Lower leg skin (tissue), 4 donors: Measurements from ENCODE around the gene VCP. TPM values are rescaled to one million over a fixed set of nuclear protein-coding genes. Genes with fewer than 3 reads are reported as not detected.
"Not testable (repeated sequence)": the region's sequence is repeated elsewhere in the genome, so short reads cannot be mapped to it uniquely, and the experiment has no call there.

Source experiments
- DNase-seq, 2 donors: peaks; one replicate each; pipeline ENCODE4 v3.0.0-alpha.2; 2019; ENCODE audit warnings: low spot score in 2 of 2
- H3K4me3 ChIP-seq: fragments of 200-600 bp; sonication (generic); 2 replicates; pipeline ENCODE4 v1.5.1; 2017; ENCODE audit warnings: mild to moderate bottlenecking, low read depth; ENCODE audit not compliant: poor library complexity, severe bottlenecking
- CTCF ChIP-seq, 3 donors: fragments of 450-650 bp; IDR thresholded peaks; one replicate each; pipeline ENCODE4 v1.5.1; 2016; ENCODE audit warnings: antibody characterized with exemption in 3 of 3, mild to moderate bottlenecking in 3 of 3, moderate library complexity in 2 of 3
- POLR2A ChIP-seq, 2 donors: fragments of 450-650 bp; IDR thresholded peaks; one replicate each; pipeline ENCODE4 v1.6.1; 2016 to 2017; ENCODE audit warnings: antibody characterized with exemption in 2 of 2, mild to moderate bottlenecking in 1 of 2, moderate library complexity in 1 of 2
- WGBS, 2 donors: methylation state at CpG; one replicate each; pipeline ENCODE4 v1.1.5; 2018; 5-methylcytosine and 5-hydroxymethylcytosine counted together
- intact Hi-C: fragments of 100-400 bp; cut with DNase I; formaldehyde crosslinking; loops from one replicate; pipeline ENCODE4 v1.15.0; 2023; ENCODE audit warnings: low total_unique reads
- total RNA-seq, 4 donors: library from RNA; depleted of rRNA; stranded (reverse); fragments of >200 nt; gene quantifications; one replicate each; pipeline ENCODE4 v1.1.0, GENCODE V29; 2016

The VCP gene
- total RNA-seq, 4 donors from 2014 or later, result 122 to 194 (median 156) TPM

- no peak overlapping the region for H3K4me3 ChIP-seq
- TF ChIP-seq POLR2A (IDR thresholded peaks at IDR 0.05) (no peak), CTCF (IDR thresholded peaks at IDR 0.05) (no peak)
- intact Hi-C loops, result no loop called here
- WGBS, 2 donors, result 38 to 44% methylated on average over 2 of the region's 2 CpGs
- DNase-seq, result no peak
Measured at GRCh38 chr9:35029852-35030251, 42.6 kb downstream of the VCP start.

- WGBS, 2 donors, result 35 to 46% methylated on average over 3 to 4 of the region's 4 CpGs
- intact Hi-C loops, result no loop called here
- H3K4me3 ChIP-seq, result no peak overlapping the region
- no peak for TF ChIP-seq CTCF (IDR thresholded peaks at IDR 0.05)
- no peak for TF ChIP-seq POLR2A (IDR thresholded peaks at IDR 0.05)
- no peak for DNase-seq
Measured at GRCh38 chr9:35029241-35029640, 43.2 kb downstream of the VCP start.

GRCh38 chr9:35028341-35028740, 44.1 kb downstream of the VCP start:
- intact Hi-C loops, result no loop called here
- H3K4me3 ChIP-seq, result no peak overlapping the region
- TF ChIP-seq CTCF (IDR thresholded peaks at IDR 0.05) (no peak), POLR2A (IDR thresholded peaks at IDR 0.05) (no peak)
- no peak for DNase-seq

- intact Hi-C loops, result no loop called here
- WGBS, 2 donors, result 58 to 80% methylated on average over 1 of the region's 1 CpG
- no peak for TF ChIP-seq CTCF (IDR thresholded peaks at IDR 0.05)
- TF ChIP-seq POLR2A (IDR thresholded peaks at IDR 0.05), result no peak
- H3K4me3 ChIP-seq, result no peak overlapping the region
- DNase-seq, result no peak
Measured at GRCh38 chr9:35027860-35028259, 44.6 kb downstream of the VCP start.

GRCh38 chr9:35027374-35027773, 45.1 kb downstream of the VCP start:
- intact Hi-C loops, result no loop called here
- TF ChIP-seq CTCF (IDR thresholded peaks at IDR 0.05) (no peak), POLR2A (IDR thresholded peaks at IDR 0.05) (no peak)
- WGBS, 2 donors, result 50 to 76% methylated on average over 1 of the region's 1 CpG
- H3K4me3 ChIP-seq, result no peak overlapping the region
- DNase-seq, result no peak

GRCh38 chr9:35026671-35027070, 45.8 kb downstream of the VCP start:
- no peak for DNase-seq
- no peak overlapping the region for H3K4me3 ChIP-seq
- TF ChIP-seq CTCF (IDR thresholded peaks at IDR 0.05) (no peak), POLR2A (IDR thresholded peaks at IDR 0.05) (no peak)
- WGBS, 2 donors, result 70 to 72% methylated on average over 3 of the region's 3 CpGs
- intact Hi-C loops, result no loop called here

GRCh38 chr9:35023443-35023842, 49.0 kb downstream of the VCP start:
- H3K4me3 ChIP-seq, DNase-seq, intact Hi-C loops: not testable (repeated sequence)
- 78 to 79% methylated on average over 5 of the region's 5 CpGs for WGBS, 2 donors
